Upper lobe of left lung (tissue), 4 donors: ENCODE data around the gene DUSP15.

Experiments
- CTCF ChIP-seq, 6 experiments: fragments of 450-650 bp in 4 of 6; fragments of 200-600 bp in 2 of 6; sonication (generic) in 2 of 6; IDR thresholded peaks; one replicate each; pipeline ENCODE4 v1.5.1; 2016 to 2019; ENCODE audit warnings: antibody characterized with exemption in 6 of 6
- EP300 ChIP-seq, 4 donors: sonication (generic); formaldehyde crosslinking; IDR thresholded peaks; one replicate each; pipeline ENCODE4 v1.5.1; 2017; ENCODE audit warnings: antibody characterized with exemption in 4 of 4, control low read depth in 2 of 4
- POLR2A ChIP-seq, 4 donors: fragments of 450-650 bp; IDR thresholded peaks; one replicate each; pipeline ENCODE4 v1.5.1; 2016 to 2017; ENCODE audit warnings: antibody characterized with exemption in 4 of 4, mild to moderate bottlenecking in 2 of 4
- POLR2AphosphoS5 ChIP-seq, 2 donors: sonication (generic); formaldehyde crosslinking; IDR thresholded peaks; one replicate each; pipeline ENCODE4 v1.5.1; 2017; ENCODE audit warnings: antibody characterized with exemption in 2 of 2

- no peak for TF ChIP-seq POLR2A (IDR thresholded peaks at IDR 0.05)
- TF ChIP-seq CTCF (IDR thresholded peaks at IDR 0.05) = no peak
- TF ChIP-seq POLR2AphosphoS5 (IDR thresholded peaks at IDR 0.05) = no peak
- no peak for TF ChIP-seq EP300 (IDR thresholded peaks at IDR 0.05)
These were observed 43.3 kb upstream of the DUSP15 start for GRCh38 chr20:31913431-31914157.
